ENCODE data around the gene IARS2.
"Not testable (repeated sequence)": the region's sequence is repeated elsewhere in the genome, so short reads cannot be mapped to it uniquely, and the experiment has no call there.

IARS2 gene

DNA sequence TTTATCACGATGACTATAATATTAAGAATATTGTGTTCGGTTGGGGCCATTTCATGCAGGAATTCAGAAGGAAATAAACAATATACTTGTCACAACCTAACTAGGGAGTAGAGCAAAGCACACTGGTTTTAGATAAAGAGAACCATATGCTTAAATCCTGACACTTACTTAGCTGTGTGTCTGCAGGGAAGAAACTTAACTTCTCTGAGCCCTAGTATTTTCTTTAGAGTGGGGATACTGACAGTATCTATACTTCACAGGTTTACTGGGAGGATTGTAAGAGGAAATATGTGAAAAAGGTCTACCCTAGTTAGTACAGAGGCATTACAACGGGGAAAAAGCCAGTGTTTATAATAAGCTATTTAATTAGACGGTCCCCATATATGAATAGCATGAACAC, 72.9 kb downstream of the IARS2 start:
- Histone ChIP-seq H3K4me1 (ENCODE audit: low read length) (no peaks in the 10 kb centered on the region), H3K27ac (ENCODE audit: low read length) (no peak overlapping the region), H2AFZ (ENCODE audit: low read depth, low read length) (no peak overlapping the region), H3K4me2 (ENCODE audit: low read length) (no peak overlapping the region), H3K9ac (ENCODE audit: low read length) (no peak overlapping the region), H3K79me2 (ENCODE audit: low read length) (no peaks in the 10 kb centered on the region), H3K4me3 (ENCODE audit: low read length) (no peak overlapping the region), H3K27me3 (ENCODE audit: low read depth, low read length) (no peaks in the 10 kb centered on the region), H3K9me3 (ENCODE audit: insufficient read depth, low read length) (no peaks in the 10 kb centered on the region), H3K36me3 (replicated peaks; ENCODE audit: low read depth, low read length) (peaks cover 66% of the 10 kb centered on the region), H4K20me1 (ENCODE audit: insufficient read depth, low read length) (no peaks in the 10 kb centered on the region)
- TF ChIP-seq, protein P1, sequence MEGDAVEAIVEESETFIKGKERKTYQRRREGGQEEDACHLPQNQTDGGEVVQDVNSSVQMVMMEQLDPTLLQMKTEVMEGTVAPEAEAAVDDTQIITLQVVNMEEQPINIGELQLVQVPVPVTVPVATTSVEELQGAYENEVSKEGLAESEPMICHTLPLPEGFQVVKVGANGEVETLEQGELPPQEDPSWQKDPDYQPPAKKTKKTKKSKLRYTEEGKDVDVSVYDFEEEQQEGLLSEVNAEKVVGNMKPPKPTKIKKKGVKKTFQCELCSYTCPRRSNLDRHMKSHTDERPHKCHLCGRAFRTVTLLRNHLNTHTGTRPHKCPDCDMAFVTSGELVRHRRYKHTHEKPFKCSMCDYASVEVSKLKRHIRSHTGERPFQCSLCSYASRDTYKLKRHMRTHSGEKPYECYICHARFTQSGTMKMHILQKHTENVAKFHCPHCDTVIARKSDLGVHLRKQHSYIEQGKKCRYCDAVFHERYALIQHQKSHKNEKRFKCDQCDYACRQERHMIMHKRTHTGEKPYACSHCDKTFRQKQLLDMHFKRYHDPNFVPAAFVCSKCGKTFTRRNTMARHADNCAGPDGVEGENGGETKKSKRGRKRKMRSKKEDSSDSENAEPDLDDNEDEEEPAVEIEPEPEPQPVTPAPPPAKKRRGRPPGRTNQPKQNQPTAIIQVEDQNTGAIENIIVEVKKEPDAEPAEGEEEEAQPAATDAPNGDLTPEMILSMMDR (IDR thresholded peaks at IDR 0.05; ENCODE audit: low read depth, low read length): no peak
- no peak for TF ChIP-seq EZH2phosphoT487 (IDR thresholded peaks at IDR 0.05; ENCODE audit: low read depth)

DNA sequence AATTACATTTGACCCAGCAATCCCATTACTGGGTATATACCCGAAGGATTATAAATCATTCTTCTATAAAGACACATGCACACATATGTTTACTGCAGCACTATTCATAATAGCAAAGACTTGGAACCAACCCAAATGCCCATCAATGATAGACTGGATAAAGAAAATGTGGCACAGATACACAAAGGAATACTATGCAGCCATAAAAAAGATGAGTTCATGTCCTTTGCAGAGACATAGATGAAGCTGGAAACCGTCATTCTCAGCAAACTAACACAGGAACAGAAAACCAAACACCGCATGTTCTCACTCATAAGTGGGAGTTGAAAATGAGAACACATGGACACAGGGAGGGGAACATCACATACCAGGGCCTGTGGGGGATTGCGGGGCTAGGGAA, 76.0 kb downstream of the IARS2 start:
- not testable (repeated sequence) for H3K27me3 ChIP-seq (ENCODE audit: low read depth, low read length); H3K4me3 ChIP-seq (ENCODE audit: low read length); H3K9me3 ChIP-seq (ENCODE audit: insufficient read depth, low read length); H2AFZ ChIP-seq (ENCODE audit: low read depth, low read length); H3K9ac ChIP-seq (ENCODE audit: low read length); H3K79me2 ChIP-seq (ENCODE audit: low read length); H3K4me2 ChIP-seq (ENCODE audit: low read length); H3K4me1 ChIP-seq (ENCODE audit: low read length); H3K27ac ChIP-seq (ENCODE audit: low read length); H4K20me1 ChIP-seq (ENCODE audit: insufficient read depth, low read length)
- peaks cover 64% of the 10 kb centered on the region for H3K36me3 ChIP-seq (replicated peaks; ENCODE audit: low read depth, low read length)

DNA sequence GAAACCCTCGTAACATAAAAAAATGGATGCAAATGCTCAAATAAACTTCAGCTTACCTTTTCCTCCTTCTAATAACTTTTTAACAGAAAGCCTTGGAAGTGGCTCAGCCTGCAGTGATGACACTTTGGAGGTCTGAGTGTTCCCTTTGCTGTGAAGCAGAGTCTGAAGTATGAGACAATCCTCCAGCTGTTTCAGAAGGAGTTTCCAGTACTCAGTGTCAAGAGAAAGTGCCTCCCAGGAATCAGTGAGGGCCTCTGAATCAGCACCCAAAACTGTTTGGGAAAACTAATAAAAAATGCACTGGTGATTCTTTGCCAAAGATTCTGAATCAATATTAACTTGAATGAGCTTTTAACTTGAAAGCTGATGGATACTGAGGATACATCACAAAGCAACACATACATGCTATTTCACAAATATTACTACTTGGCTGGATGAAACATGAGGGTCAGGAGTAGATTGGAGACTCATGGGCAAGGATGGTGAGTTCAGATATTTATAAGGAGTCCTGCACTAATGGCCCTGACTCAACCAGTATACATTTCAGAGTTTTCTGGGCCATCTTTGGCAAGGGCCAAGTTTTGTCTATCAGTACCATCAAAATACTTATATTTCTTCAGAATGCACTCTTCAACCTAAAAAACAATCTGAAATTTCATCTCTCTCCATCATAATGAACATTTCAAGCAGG, 77.0 kb downstream of the IARS2 start:
- Histone ChIP-seq H3K79me2 (ENCODE audit: low read length) (no peaks in the 10 kb centered on the region), H3K4me1 (ENCODE audit: low read length) (no peaks in the 10 kb centered on the region), H3K27me3 (ENCODE audit: low read depth, low read length) (no peaks in the 10 kb centered on the region), H3K9me3 (ENCODE audit: insufficient read depth, low read length) (no peaks in the 10 kb centered on the region), H3K4me3 (ENCODE audit: low read length) (no peak overlapping the region), H2AFZ (ENCODE audit: low read depth, low read length) (no peak overlapping the region), H3K9ac (ENCODE audit: low read length) (no peak overlapping the region), H3K36me3 (replicated peaks; ENCODE audit: low read depth, low read length) (peaks cover 59% of the 10 kb centered on the region), H3K4me2 (ENCODE audit: low read length) (no peak overlapping the region), H4K20me1 (ENCODE audit: insufficient read depth, low read length) (no peaks in the 10 kb centered on the region), H3K27ac (ENCODE audit: low read length) (no peak overlapping the region)
- TF ChIP-seq, protein P1 (IDR thresholded peaks at IDR 0.05; ENCODE audit: low read depth, low read length): no peak
- TF ChIP-seq EZH2phosphoT487 (IDR thresholded peaks at IDR 0.05; ENCODE audit: low read depth): no peak

DNA sequence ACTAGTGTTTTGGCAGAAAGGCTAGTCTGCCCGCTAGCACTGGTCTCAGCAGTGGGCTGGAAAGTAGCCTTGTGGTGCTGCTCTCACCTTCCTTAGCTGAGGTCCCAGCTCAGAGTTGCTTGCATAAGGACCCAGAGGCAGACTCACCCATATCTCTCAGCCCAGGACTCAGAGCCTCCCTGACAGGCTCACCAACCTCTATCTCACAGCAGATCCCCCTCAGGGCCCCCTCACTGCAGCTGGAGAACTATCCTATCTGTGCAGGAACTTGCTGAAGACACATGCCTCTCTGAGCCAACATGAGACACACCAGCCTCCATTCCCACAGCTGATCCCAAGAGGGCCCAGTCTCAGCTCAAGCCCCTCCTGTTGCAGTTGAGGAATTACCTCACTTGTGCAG, 82.6 kb downstream of the IARS2 start:
- TF ChIP-seq EZH2phosphoT487 (IDR thresholded peaks at IDR 0.05; ENCODE audit: low read depth): no peak
- H2AFZ ChIP-seq (ENCODE audit: low read depth, low read length): no peak overlapping the region
- no peak overlapping the region for H3K4me3 ChIP-seq (ENCODE audit: low read length)
- H4K20me1 ChIP-seq (ENCODE audit: insufficient read depth, low read length): peaks cover 5% of the 10 kb centered on the region; the same call in 1 of the 2 replicates
- no peak overlapping the region for H3K9ac ChIP-seq (ENCODE audit: low read length)
- peaks cover 9% of the 10 kb centered on the region for H3K4me1 ChIP-seq (ENCODE audit: low read length)
- no peak overlapping the region for H3K27ac ChIP-seq (ENCODE audit: low read length)
- no peak overlapping the region for H3K4me2 ChIP-seq (ENCODE audit: low read length)
- no peaks in the 10 kb centered on the region for H3K9me3 ChIP-seq (ENCODE audit: insufficient read depth, low read length)
- no peaks in the 10 kb centered on the region for H3K27me3 ChIP-seq (ENCODE audit: low read depth, low read length)
- peaks cover 57% of the 10 kb centered on the region for H3K36me3 ChIP-seq (replicated peaks; ENCODE audit: low read depth, low read length)
- peaks cover 20% of the 10 kb centered on the region for H3K79me2 ChIP-seq (ENCODE audit: low read length)

DNA sequence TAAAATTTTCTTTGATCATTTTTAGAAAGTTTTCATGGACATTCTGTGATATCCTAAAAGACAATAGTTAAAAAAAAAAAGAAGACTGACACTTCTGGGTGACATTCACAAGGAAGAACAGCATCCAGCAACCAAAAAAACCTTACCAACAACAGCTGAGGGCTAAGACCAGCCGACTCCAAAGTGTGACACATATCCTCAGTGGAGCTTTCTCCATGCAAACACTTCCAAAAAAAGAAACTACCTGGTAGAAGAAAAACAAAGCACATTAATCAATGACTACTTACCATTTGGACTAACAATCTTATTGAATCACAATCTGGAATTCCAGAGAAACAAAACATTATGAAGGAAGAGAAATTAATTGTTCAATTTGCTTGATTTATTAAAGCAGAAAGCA, 88.2 kb downstream of the IARS2 start:
- no peaks in the 10 kb centered on the region for H3K27me3 ChIP-seq (ENCODE audit: low read depth, low read length)
- H3K4me3 ChIP-seq (ENCODE audit: low read length): no peak overlapping the region
- TF ChIP-seq, protein P1 (IDR thresholded peaks at IDR 0.05; ENCODE audit: low read depth, low read length): no peak
- TF ChIP-seq EZH2phosphoT487 (IDR thresholded peaks at IDR 0.05; ENCODE audit: low read depth): no peak
- H3K27ac ChIP-seq (ENCODE audit: low read length): no peak overlapping the region
- peaks cover 54% of the 10 kb centered on the region for H3K36me3 ChIP-seq (replicated peaks; ENCODE audit: low read depth, low read length)
- H3K4me1 ChIP-seq (ENCODE audit: low read length): peaks cover 9% of the 10 kb centered on the region
- no peak overlapping the region for H3K9ac ChIP-seq (ENCODE audit: low read length)
- H2AFZ ChIP-seq (ENCODE audit: low read depth, low read length): no peak overlapping the region
- 0 out of 2 replicates have a peak, but pooled peaks cover 2% of the 10 kb centered on the region for H4K20me1 ChIP-seq (ENCODE audit: insufficient read depth, low read length)
- no peaks in the 10 kb centered on the region for H3K9me3 ChIP-seq (ENCODE audit: insufficient read depth, low read length)
- H3K79me2 ChIP-seq (ENCODE audit: low read length): peaks cover 10% of the 10 kb centered on the region
- H3K4me2 ChIP-seq (ENCODE audit: low read length): no peak overlapping the region
